ENCODE results near the gene IFITM5. TPM values are rescaled to one million over a fixed set of nuclear protein-coding genes. Genes with fewer than 3 reads are reported as not detected.
"Not testable (repeated sequence)": the region's sequence is repeated elsewhere in the genome, so short reads cannot be mapped to it uniquely, and the experiment has no call there.

Gene IFITM5
- total RNA-seq, 4 donors from 2014 or later, result not detected

DNA sequence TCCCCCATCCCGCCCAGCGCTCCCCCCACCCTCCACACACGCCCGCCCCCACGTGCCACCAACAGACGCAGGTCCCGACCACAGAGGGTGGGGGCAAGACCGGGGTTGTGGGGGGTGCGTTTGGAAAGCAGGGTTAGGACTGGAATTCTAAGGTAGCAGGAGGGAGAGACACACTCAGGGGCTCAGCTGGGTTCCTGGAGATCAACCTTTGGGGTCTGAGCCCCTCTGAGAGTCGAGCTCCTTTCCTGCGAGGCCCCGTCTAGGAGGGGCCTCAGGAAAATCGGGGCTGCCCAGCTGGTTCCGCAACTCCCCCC is 10.0 kb downstream of the IFITM5 start:
- DNase-seq (ENCODE audit: low spot score in 2 of 2), result peak; percentile 67 to 79
- WGBS, result 36% methylated on average over 5 of the region's 14 CpGs
- H3K4me3 ChIP-seq, result peak overlapping the region; percentile 83
- peak overlapping the region; percentile 56 for H3K27ac ChIP-seq
- H3K9me3 ChIP-seq, result no peaks in the 10 kb centered on the region
- peaks cover 7% of the 10 kb centered on the region for H3K36me3 ChIP-seq
- H3K4me1 ChIP-seq, result peaks cover 24% of the 10 kb centered on the region
- TF ChIP-seq POLR2A (IDR thresholded peaks at IDR 0.05) (no peak), EP300 (IDR thresholded peaks at IDR 0.05) (no peak), POLR2AphosphoS5 (IDR thresholded peaks at IDR 0.05) (no peak)
- H3K27me3 ChIP-seq, result peaks cover 26% of the 10 kb centered on the region

GRCh38 chr11:288478-289397 is 10.6 kb downstream of the IFITM5 start, which contains the start of gene PGGHG:
TSS of gene PGGHG (plus strand) at chr11:289126. CDS start at chr11:289817, 691 bp downstream.
- Histone ChIP-seq H3K9me3 (no peaks in the 10 kb centered on the region), H3K27ac (peak within 1 kb of the TSS; percentile 56), H3K36me3 (peaks cover 3% of the 10 kb centered on the region), H3K4me1 (peaks cover 24% of the 10 kb centered on the region), H3K27me3 (peaks cover 32% of the 10 kb centered on the region), H3K4me3 (peak within 1 kb of the TSS; percentile 83)
- TF ChIP-seq EP300 (IDR thresholded peaks at IDR 0.05) (no peak), POLR2AphosphoS5 (IDR thresholded peaks at IDR 0.05) (no peak), POLR2A (IDR thresholded peaks at IDR 0.05) (no peak)
- TF ChIP-seq, protein P1, sequence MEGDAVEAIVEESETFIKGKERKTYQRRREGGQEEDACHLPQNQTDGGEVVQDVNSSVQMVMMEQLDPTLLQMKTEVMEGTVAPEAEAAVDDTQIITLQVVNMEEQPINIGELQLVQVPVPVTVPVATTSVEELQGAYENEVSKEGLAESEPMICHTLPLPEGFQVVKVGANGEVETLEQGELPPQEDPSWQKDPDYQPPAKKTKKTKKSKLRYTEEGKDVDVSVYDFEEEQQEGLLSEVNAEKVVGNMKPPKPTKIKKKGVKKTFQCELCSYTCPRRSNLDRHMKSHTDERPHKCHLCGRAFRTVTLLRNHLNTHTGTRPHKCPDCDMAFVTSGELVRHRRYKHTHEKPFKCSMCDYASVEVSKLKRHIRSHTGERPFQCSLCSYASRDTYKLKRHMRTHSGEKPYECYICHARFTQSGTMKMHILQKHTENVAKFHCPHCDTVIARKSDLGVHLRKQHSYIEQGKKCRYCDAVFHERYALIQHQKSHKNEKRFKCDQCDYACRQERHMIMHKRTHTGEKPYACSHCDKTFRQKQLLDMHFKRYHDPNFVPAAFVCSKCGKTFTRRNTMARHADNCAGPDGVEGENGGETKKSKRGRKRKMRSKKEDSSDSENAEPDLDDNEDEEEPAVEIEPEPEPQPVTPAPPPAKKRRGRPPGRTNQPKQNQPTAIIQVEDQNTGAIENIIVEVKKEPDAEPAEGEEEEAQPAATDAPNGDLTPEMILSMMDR (IDR thresholded peaks at IDR 0.05), result no peak
- WGBS, result 2% methylated on average over 38 of the region's 112 CpGs
- DNase-seq (ENCODE audit: low spot score in 2 of 2), result peak; percentile 84 to 85

GRCh38 chr11:287821-288477 is 11.4 kb downstream of the IFITM5 start:
- Histone ChIP-seq H3K4me1 (peaks cover 24% of the 10 kb centered on the region), H3K27me3 (peaks cover 38% of the 10 kb centered on the region), H3K9me3 (no peaks in the 10 kb centered on the region), H3K4me3 (peak overlapping the region; percentile 83), H3K36me3 (peaks cover 3% of the 10 kb centered on the region), H3K27ac (no peak overlapping the region)
- 43% methylated on average over 21 of the region's 41 CpGs for WGBS
- peak; percentile 66 to 81 for DNase-seq (ENCODE audit: low spot score in 2 of 2)
- no peak for TF ChIP-seq POLR2A (IDR thresholded peaks at IDR 0.05)
- TF ChIP-seq, protein P1 (IDR thresholded peaks at IDR 0.05), result no peak
- TF ChIP-seq POLR2AphosphoS5 (IDR thresholded peaks at IDR 0.05), result no peak
- TF ChIP-seq EP300 (IDR thresholded peaks at IDR 0.05), result no peak

DNA sequence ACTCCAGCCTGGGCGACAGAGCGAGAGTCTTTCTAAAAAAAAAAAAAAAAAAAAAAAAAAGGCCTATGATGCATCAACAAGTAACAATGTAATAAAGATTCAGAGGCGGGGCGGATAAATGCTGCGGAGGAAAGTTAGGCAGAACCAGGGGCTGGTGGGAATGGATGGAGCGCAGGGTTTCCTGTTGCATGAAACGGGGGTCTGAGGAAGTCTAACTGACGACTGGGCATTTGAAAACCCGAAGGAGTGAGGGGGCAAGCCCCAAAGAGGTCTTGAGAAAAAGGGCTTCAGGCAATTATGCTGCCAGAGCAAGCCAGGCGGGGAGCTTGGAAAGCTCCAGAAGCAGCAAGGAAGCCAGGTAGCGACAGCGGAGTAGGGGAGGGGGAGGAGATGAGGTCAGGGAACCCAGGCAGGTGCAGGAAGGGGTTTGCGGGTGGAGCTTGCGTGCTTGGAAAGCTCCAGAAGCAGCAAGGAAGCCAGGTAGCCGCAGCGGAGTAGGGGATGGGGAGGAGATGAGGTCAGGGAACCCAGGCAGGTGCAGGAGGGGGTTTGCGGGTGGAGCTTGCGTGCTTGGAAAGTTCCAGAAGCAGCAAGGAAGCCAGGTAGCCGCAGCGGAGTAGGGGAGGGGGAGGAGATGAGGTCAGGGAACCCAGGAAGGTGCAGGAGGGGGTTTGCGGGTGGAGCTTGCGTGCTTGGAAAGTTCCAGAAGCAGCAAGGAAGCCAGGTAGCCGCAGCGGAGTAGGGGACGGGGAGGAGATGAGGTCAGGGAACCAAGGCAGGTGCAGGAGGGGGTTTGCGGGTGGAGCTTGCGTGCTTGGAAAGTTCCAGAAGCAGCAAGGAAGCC is 12.1 kb downstream of the IFITM5 start:
- H3K27ac ChIP-seq, H3K4me3 ChIP-seq, H3K9me3 ChIP-seq, H3K36me3 ChIP-seq: not testable (repeated sequence)
- 74% methylated on average over 27 of the region's 27 CpGs for WGBS
- peak; percentile 62 to 68 for DNase-seq (ENCODE audit: low spot score in 2 of 2)
- H3K4me1 ChIP-seq, result peaks cover 24% of the 10 kb centered on the region
- peaks cover 46% of the 10 kb centered on the region for H3K27me3 ChIP-seq

GRCh38 chr11:285894-286220 is 13.5 kb downstream of the IFITM5 start:
- WGBS, result 88% methylated on average over 8 of the region's 8 CpGs
- Histone ChIP-seq H3K9me3 (no peaks in the 10 kb centered on the region), H3K36me3 (no peaks in the 10 kb centered on the region), H3K27ac (no peak overlapping the region), H3K27me3 (peaks cover 59% of the 10 kb centered on the region), H3K4me3 (no peak overlapping the region), H3K4me1 (peaks cover 34% of the 10 kb centered on the region)
- DNase-seq (ENCODE audit: low spot score in 2 of 2), result peak in 1 of 2 donors; percentile 45
- TF ChIP-seq EP300 (IDR thresholded peaks at IDR 0.05) (no peak), POLR2AphosphoS5 (IDR thresholded peaks at IDR 0.05) (no peak), POLR2A (IDR thresholded peaks at IDR 0.05) (no peak)
- TF ChIP-seq, protein P1 (IDR thresholded peaks at IDR 0.05), result no peak

All from suprapubic skin (tissue), 4 donors.